ENCODE measurements around the gene COX8A. TPM values are rescaled to one million over a fixed set of nuclear protein-coding genes. Genes with fewer than 3 reads are reported as not detected.

COX8A gene
- total RNA-seq, 1 experiment from 2014 or later = 461 TPM

GRCh38 chr11:64021757-64022093 lies 47.3 kb downstream of the COX8A start:
- TF ChIP-seq CTCF (IDR thresholded peaks at IDR 0.05; ENCODE audit: unreplicated experiment) = no peak
- ChIA-PET CTCF (no interaction called here), POLR2A (no interaction called here)
- Mint-ChIP-seq H3K27me3 (ENCODE audit: insufficient read depth, unreplicated experiment) (peaks cover 5% of the 10 kb centered on the region), H3K36me3 (ENCODE audit: insufficient read depth, unreplicated experiment) (no peaks in the 10 kb centered on the region), H3K27ac (ENCODE audit: low read depth, unreplicated experiment) (no peak overlapping the region), H3K4me1 (ENCODE audit: insufficient read depth, unreplicated experiment) (no peaks in the 10 kb centered on the region), H3K4me3 (ENCODE audit: unreplicated experiment) (no peak overlapping the region), H3K9me3 (ENCODE audit: unreplicated experiment) (no peaks in the 10 kb centered on the region)
- intact Hi-C loops (cut with micrococcal nuclease) = no loop called here
- no peak for DNase-seq (ENCODE audit: unreplicated experiment)
- no TSS peak for BruUV-seq (replicated peaks)

GRCh38 chr11:64022125-64022784 lies 47.8 kb downstream of the COX8A start:
- Mint-ChIP-seq H3K4me3 (ENCODE audit: unreplicated experiment) (no peak overlapping the region), H3K9me3 (ENCODE audit: unreplicated experiment) (no peaks in the 10 kb centered on the region), H3K4me1 (ENCODE audit: insufficient read depth, unreplicated experiment) (no peaks in the 10 kb centered on the region), H3K27me3 (ENCODE audit: insufficient read depth, unreplicated experiment) (peaks cover 10% of the 10 kb centered on the region), H3K36me3 (ENCODE audit: insufficient read depth, unreplicated experiment) (no peaks in the 10 kb centered on the region), H3K27ac (ENCODE audit: low read depth, unreplicated experiment) (no peak overlapping the region)
- ChIA-PET CTCF (no interaction called here), POLR2A (no interaction called here)
- intact Hi-C loops (cut with micrococcal nuclease) = no loop called here
- DNase-seq (ENCODE audit: unreplicated experiment) = no peak
- BruUV-seq (replicated peaks) = no TSS peak
- TF ChIP-seq CTCF (IDR thresholded peaks at IDR 0.05; ENCODE audit: unreplicated experiment) = no peak

- intact Hi-C loops (cut with micrococcal nuclease) = no loop called here
- no peak for TF ChIP-seq CTCF (IDR thresholded peaks at IDR 0.05; ENCODE audit: unreplicated experiment)
- H3K27ac Mint-ChIP-seq (ENCODE audit: low read depth, unreplicated experiment) = no peak overlapping the region
- H3K9me3 Mint-ChIP-seq (ENCODE audit: unreplicated experiment) = no peaks in the 10 kb centered on the region
- no TSS peak for BruUV-seq (replicated peaks)
- no peaks in the 10 kb centered on the region for H3K4me1 Mint-ChIP-seq (ENCODE audit: insufficient read depth, unreplicated experiment)
- ChIA-PET CTCF (no interaction called here), POLR2A (interaction anchor here (0.7 kb wide), 1 partner anchor 97 kb away, joined by 3 read pairs; no protein-coding TSS in a partner anchor)
- H3K36me3 Mint-ChIP-seq (ENCODE audit: insufficient read depth, unreplicated experiment) = no peaks in the 10 kb centered on the region
- H3K4me3 Mint-ChIP-seq (ENCODE audit: unreplicated experiment) = no peak overlapping the region
- H3K27me3 Mint-ChIP-seq (ENCODE audit: insufficient read depth, unreplicated experiment) = peaks cover 15% of the 10 kb centered on the region
- DNase-seq (ENCODE audit: unreplicated experiment) = no peak
Observed at GRCh38 chr11:64023712-64024710, 49.6 kb downstream of the COX8A start.

GRCh38 chr11:64025205-64025604 lies 50.8 kb downstream of the COX8A start:
- TF ChIP-seq CTCF (IDR thresholded peaks at IDR 0.05; ENCODE audit: unreplicated experiment) = no peak
- no peaks in the 10 kb centered on the region for H3K9me3 Mint-ChIP-seq (ENCODE audit: unreplicated experiment)
- intact Hi-C loops (cut with micrococcal nuclease) = no loop called here
- H3K4me1 Mint-ChIP-seq (ENCODE audit: insufficient read depth, unreplicated experiment) = no peaks in the 10 kb centered on the region
- ChIA-PET POLR2A (interaction anchor here (0.7 kb wide), 1 partner anchor 12 kb away, joined by 3 read pairs; no protein-coding TSS in a partner anchor), CTCF (no interaction called here)
- no peak for DNase-seq (ENCODE audit: unreplicated experiment)
- no peak overlapping the region for H3K27ac Mint-ChIP-seq (ENCODE audit: low read depth, unreplicated experiment)
- H3K4me3 Mint-ChIP-seq (ENCODE audit: unreplicated experiment) = no peak overlapping the region
- H3K36me3 Mint-ChIP-seq (ENCODE audit: insufficient read depth, unreplicated experiment) = no peaks in the 10 kb centered on the region
- peaks cover 26% of the 10 kb centered on the region for H3K27me3 Mint-ChIP-seq (ENCODE audit: insufficient read depth, unreplicated experiment)
- no TSS peak for BruUV-seq (replicated peaks)
